ENCODE measurements around the gene DIS3.
"Not testable (repeated sequence)": the region's sequence is repeated elsewhere in the genome, so short reads cannot be mapped to it uniquely, and the experiment has no call there.

The DIS3 gene

DNA sequence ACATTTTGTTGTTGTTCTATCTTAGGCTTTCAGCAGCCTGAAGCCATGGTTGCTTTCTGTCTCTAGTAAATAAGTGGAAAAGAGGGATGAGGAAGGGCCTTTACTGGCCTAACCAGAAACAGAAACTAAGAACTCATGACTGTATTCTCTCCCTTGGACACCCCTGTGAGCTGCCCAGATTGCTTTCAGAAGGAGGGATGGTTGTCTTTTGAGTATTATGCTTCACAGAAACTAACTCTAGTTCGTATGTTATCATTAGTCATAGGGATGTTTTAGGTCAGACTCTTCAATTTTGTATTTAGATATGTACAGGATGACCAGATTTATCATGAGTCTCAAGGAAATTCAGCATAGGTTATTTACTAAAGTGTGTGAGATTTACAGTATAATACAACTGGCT is 36.4 kb downstream of the DIS3 start:
- no peak for DNase-seq

GRCh38 chr13:72740015-72740414 is 41.7 kb downstream of the DIS3 start:
- DNase-seq, result no peak

GRCh38 chr13:72737033-72737432 is 44.7 kb downstream of the DIS3 start:
- DNase-seq, result no peak

- no peak for DNase-seq
These were observed 53.5 kb downstream of the DIS3 start for GRCh38 chr13:72728290-72728605.

DNA sequence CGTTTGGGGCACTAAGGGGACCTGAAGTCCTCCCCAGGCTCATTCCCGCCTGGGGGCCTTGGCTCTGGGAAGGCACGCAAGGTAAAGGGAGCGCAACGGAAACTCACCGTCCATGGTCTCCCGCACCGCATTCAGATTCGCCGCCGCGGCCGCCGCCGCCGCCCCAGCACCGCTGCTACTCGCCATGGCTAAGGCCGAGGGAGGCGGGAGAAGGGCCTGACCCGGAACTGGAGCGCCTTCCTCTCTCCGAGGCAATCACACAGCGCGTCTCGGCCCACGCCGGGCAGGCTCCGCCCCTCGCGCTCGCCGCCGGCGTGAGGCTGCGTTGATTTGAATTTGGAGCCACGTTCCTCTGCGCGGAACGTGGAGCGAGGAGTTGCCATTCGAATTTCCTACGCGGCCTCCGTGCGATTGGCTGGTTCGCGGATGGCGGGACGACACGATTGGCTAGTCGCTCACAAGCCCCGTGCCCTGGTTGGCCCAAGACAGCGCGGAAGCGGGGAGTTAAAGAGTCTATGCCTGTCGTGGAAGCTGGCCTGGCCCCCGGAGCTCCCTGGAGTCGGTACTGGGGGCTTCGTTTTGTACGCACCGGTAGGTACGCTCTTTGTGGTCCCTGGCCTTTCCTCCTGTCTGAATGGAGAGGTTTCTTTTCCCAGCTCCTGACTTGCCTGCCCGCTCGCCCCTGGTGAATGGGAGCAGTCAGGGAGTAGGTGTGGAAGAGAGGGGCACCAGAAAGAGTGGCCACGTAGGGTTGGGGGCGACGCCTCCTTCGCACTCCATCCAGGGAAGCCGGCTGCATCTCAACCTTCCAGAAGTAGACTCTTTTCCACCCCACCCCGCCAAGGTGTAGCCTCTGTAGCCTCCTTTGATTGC is 54.0 kb downstream of the DIS3 start, which contains the start of the genes BORA and MZT1:
BORA (plus strand) TSS at position 507 of the 873 bp plus-strand sequence. CDS start 1,018 bp downstream, outside the sequence.
MZT1 (minus strand) TSS at position 213 of the 873 bp plus-strand sequence; CDS start at position 186, 27 bp downstream.
- DNase-seq, result peak; percentile 73

DNA sequence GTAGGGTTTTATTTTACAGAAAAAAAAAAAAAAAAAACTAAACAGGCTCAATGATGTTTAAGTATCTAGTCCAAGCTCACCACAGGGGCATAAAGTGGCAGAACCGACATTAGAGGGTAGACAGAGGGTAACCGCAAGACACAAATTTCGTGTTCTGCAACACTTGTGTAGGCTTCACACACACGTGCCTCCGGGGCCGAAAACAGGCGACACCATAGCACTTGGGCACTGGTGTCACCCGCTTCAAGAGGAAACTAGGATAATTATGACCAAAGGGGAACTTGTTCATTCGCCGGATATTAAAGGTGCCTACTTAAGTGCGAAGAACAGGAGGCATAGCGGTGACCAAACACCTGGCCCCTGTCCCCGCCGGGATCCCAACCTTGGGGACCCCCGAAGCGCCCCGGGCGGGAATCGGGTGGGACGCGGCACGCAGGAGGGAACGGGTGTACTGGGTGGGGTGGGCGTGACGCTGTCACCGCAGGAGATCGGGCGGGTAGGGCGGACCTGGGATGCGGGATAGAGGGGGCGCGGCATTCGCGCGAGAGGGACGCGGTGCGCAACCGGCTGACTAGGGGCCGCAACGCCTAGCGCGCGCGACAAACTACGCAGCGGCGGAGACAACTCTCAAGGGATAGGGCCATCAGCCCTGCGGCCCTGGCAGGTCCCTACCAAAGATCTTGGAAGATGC is 54.8 kb downstream of the DIS3 start:
- DNase-seq, result no peak

DNA sequence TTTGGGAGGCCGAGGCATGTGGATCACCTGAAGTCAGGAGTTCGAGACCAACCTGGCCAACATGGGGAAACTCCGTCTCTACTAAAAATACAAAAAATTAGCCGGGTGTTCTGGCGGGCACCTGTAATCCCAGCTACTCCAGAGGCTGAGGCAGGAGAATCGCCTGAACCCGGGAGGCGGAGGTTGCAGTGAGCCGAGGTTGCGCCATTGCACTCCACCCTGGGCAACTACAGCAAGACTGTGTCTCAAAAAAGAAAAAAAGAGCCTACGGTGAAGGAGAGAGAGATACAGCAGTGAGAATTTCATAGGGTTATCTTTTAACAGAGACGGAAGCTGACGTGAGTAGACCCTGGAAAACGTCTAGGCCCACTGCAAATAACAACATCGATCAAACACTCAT is 55.5 kb downstream of the DIS3 start:
- DNase-seq, result not testable (repeated sequence)

DNA sequence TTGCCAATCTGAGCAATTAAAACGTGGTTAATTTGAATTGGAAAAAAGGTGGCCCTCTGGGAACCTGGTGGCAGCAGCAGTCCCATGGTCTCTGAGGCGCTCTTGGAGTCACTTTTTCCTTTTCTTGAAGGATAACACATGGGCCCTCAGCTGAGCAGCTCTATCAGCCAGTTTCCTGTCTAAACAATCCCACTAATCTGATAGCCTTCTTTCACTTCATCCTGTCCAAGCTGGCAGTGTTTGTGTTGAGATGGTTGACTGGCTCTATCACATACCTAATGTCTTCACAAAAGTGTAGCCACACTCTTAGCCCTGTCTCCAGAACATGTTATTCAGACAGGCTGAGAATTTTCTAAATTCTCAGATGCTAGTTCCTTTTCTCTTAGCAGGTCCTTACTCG is 64.9 kb downstream of the DIS3 start:
- no peak for DNase-seq

All from DMS 273 treated with DMSO at 0.1 percent for 48 hours (cell line).